HG02840 (cell line): ENCODE data around the gene PRLR.

Experiments used
- ATAC-seq: cut with Tn5 transposase; IDR thresholded peaks from one replicate; pipeline ENCODE4 v1.9.1; 2021; ENCODE audit warnings: mild to moderate bottlenecking, moderate library complexity, moderate number of reproducible peaks; ENCODE audit not compliant: unreplicated experiment, low FRiP score

Gene PRLR

DNA sequence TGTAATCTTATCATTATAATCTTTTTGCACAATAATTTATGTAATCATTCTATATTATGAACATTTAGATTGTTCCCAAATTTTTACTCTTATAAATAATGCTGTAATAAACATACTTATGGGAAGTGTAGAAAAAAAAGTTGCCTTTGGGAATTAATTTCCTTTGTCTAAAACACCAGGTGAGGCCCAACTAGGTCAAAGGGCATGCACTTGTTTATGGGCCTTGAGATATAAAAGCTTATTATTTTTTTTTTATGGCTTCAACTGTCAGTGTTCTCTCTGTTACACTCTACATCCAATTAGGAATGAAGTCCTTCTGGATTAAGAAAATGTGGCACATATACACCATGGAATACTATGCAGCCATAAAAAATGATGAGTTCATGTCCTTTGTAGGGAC, 6.5 kb upstream of the PRLR start:
- ATAC-seq, result no peak

DNA sequence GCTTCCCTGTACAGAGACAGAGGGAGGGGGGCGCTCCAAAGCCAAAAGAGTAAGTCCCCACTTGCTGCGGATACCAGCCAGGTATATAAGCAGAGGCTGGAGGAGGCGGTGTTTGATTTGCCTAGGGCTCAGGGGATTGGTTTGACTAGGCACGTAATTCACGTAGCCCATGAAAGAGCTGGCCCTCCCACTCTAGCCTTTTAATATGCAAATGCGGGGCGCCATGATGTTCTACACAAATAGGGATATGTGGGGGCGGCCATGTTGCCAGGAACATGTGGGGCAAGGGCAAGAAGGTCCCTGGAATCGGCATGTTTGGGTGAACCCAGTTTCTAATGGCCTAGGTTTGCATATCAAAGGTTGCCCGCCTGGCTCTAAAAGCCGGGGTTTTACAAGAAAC, 3.3 kb upstream of the PRLR start:
- ATAC-seq, result no peak

DNA sequence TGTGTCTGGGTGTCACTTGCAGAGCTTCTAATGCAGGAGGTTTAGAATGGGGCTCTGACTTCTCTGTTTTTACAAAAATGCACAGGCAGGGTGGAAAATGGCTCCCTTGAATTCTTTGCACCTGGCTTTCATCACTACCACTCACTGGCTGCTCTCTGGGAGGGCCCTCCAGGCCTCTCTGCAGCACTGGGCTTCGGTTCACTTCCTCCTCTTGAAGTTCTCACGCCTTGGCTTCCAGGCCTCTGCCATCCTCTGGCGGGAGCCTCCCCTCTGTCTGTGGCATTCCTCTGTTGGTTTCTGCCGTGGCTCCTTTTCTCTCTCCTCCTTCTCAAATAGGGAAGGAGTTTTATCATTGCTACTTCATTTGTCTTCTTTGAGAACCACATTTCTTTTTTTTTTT, 2.8 kb upstream of the PRLR start:
- no peak for ATAC-seq

DNA sequence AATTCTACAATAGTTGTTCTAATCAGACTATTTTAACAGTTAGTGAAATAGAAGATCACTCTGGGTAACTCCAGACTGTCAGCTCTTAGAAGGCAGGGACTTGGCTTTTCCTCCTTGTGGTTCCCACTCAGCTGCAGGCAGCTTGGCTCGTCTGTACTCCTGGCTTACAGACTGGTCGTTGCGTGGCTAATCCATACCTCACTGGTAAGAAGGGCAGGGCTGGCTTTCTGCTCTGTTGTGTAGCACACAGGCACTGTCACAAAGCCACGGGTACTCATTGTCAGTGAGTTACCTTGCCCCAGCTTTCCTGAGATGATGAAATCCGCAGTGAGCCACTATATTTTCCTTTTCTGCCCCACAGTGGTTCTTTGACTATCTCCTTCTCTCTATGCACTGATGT, 1.8 kb upstream of the PRLR start:
- ATAC-seq, result no peak

DNA sequence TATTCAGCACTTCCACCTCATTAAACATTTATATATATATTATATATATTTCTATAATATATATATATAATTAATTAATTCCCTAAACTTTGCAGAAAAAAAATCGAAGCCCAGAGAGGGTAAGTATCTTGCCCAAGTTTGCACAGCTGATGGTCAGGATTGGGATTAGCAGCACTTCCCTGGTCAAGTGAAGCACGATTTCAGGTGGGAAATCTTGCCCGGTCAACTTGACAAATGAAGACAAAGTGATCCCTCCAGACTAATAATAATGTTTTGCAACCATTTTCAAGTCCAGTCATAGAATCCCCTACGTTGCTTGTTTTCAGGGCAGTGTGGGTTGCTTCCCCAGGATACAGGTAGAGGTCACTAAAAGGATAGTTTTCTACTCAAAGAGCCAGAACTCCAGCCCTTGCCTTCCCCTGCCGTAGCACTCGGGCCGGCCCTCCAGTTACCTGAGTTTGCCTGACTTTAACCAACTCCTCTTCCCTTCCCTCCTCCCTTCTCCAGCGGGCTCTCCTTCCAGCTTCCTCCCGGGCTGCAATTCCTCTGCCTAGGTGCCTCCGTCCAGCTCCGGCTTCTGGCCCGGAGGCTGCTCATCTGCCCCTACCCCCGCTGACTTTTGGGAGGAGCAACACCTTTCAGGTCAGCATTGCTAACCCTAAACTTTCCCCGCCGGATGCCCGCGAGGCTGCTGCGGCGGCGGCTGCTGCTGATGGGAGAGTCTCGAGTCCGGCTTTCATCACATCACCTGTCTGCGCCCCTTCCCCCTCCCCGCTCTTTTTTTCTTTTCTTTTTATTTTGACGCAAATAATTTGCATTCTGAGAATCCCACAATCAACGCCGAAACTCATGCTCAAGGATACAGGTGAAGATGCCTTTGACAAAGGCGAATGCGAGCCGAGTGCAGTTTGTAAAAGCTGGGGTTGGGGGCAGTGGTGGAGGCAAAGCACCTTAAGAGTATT, 930 bp downstream of the PRLR start:
- ATAC-seq, result peak; percentile 69

DNA sequence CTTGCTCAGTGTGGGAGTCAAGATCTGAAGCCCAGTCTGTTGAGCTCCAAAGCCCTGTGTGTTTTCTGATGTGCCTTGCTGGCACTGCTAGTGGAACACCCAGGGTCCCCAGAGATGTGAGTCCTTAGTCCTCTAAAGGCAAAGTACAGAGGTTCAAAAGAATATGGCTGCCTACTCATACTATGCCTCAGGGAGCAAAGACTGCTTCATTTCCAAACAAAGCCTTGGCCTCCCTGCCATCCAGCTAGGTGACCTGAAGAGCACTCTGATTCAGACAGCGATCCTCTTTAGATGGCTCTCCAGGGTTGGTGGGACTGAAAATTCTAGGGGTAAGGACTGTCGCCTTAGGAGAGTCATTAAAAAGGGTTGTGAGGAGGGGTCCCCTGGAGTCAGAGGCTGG, 2.0 kb downstream of the PRLR start:
- ATAC-seq, result no peak

DNA sequence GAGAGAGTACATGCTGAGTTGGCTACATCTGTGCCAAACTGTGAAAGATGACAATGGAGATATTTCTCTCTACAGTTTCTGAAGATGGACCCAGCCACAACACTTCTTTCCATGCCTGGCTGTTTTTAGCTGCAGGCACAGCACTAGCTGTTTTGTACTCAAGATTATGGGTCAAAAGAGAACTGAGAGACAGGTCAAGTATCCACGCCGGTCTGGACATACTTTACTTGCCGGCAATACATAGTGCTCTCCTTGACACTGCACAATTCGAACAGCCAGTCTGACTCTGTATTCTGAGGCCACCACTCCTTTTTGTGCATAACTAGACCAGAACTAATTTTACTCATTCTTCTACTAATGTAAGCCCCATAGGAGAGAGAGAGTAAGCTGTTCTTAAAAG, 2.6 kb downstream of the PRLR start:
- no peak for ATAC-seq

DNA sequence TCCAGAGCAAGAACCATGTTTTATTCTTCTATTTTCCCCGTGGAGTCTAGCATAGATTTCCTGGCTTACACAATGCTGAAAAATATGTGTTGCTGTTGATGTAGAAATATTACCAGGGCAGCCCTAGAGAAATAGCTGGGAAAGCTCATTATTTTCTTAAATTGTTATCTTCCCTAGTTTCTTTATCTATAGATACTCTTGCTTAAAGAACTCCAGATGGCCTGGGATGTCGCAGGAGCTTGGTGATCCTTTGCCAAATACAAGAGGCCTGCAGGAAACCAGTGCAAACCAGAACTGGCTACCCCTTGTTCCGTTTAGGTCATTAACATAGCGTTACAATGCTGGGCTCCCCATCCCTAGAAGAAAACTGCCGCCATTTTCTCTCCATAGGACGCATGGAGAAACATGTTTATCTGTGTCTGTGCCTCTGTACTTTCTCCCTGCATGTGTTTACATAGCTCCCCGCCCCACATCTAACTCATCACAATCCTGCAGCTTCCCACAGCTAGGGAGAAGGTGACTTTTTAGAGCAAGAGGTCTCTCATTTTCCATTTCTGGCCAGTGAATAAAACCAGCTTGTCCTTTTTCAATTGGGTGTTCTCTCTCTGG, 6.4 kb downstream of the PRLR start:
- ATAC-seq, result no peak

DNA sequence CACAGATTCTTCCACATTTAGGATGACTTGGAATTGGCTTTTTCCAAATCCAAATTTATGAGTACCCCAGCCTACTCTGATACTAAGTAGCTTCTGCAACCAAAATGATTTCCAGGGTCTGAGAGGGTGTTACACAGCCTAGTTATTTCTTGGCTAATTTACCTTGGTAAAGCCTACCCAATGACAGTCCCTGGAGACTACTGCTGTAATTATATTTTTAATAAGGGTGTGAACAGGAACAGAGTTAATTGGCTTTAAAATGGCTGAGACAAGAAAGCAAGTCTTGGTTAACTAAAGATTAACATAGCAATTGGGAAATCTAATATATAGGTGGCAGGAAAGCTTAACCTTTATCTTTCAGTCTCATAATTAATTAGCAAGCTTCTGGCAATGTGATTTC, 9.3 kb downstream of the PRLR start:
- ATAC-seq, result no peak

DNA sequence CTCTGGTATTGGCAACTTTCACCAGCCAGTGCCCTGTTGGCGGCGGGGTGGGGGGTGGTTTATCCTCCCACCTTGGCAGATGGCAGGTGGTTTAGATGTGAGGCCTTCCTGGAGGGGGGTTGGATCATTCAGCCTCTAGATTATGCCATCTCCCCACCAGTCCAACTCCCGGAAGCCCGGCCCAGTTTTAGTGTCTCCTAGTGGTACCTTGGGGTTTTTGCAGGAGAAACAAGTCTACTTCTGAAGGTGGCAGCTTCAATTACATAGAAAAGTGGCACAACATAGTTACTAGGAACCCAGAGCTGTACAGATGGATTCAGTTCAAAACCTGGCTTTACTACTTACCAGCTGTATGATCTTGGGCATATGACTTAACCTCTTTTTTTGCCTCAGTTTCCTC, 11.3 kb downstream of the PRLR start:
- ATAC-seq, result no peak

DNA sequence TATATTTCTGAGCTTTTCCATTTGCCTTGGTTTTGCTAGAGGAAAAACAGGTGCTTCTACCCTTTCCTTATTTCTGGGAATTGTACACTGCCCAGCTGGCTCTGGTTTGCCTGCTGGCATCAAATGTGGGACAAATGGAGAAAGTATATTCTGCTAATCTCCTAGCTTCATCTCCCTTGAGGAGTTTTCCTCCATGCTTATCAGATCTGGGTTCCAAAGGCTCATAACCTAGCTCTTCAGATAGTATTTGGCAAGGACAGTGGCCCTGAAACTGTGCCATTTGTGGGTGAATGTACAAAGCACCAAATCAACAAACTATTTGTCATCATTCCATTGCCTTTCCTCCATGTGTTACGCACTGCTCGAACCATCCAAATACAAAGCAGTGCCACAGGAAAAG, 16.2 kb downstream of the PRLR start:
- no peak for ATAC-seq

DNA sequence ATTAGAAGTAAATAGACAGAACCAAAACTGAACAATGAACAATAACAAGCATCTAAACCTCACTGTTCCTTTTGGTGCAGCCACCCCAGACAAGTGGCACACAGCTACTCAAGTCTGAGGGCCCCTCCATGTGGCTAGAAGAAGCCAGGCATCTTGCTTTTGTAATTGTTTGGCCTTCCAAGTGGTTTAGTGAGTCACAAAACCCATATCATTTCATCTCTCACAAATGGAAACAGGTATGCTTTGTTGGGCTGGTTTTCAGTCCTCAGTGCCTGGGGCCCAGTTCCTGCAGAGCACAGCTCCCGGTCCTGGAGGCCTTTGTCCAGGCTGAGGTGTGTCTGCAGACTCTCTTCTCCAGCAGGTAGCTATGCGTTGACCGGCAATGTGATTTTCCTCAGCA, 16.7 kb downstream of the PRLR start:
- ATAC-seq, result no peak

DNA sequence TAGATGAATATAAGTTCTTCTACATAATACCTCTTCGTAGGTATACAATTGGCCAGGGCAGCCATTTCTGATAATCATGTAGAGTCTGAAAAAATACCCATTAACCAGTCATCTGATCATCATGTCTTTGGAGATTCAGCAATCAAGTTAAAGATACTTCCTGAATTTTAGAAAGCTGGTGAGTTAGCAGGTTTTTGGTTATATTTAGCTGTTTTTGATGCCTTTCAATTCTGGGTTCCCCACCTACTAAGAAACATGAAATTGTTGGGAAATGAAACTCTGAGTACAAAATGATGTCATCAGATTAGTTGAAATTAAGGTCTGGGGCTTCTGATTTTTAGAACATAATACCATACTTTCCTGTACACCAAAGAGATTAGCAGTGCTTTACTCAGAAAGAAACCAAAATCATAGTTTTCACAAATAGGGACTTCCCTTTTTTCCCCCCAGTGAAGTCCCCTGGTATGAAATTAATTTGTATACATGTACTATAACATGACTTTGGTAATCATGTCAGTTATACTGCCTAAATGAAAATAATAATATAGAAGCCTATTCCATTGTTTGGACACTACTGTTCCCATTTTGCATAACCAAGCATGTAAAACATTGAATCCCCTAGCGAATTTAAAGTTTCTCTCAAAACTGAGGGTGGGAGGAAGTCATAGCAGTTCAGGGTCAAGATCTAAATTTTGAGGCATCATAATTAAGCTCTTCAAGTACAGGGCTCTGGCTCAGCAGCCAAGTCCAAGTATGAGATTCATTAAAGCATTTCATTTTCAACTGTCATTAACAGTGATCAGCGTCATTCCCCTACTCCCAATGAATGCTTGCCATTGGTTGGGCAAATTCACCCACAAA, 17.9 kb downstream of the PRLR start:
- peak; percentile 85 for ATAC-seq

DNA sequence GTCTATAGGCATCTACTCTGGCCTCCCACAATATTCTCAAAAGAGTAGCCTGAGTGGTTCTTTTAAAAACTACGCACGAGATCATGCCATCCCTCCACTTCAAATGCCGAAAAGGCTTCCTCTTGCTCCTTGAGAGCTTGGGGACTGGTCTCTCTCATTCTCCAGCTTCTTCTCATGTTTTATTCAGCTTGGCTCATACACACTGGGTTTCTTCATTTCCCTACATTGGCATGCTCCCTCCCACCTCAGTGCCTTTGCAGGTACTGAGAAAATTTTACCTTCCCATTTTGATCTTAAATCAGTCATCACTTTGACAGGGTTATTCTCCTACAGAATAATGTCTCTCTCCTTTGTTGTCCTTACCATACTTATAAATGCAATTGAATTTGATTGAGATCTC, 20.4 kb downstream of the PRLR start:
- no peak for ATAC-seq

DNA sequence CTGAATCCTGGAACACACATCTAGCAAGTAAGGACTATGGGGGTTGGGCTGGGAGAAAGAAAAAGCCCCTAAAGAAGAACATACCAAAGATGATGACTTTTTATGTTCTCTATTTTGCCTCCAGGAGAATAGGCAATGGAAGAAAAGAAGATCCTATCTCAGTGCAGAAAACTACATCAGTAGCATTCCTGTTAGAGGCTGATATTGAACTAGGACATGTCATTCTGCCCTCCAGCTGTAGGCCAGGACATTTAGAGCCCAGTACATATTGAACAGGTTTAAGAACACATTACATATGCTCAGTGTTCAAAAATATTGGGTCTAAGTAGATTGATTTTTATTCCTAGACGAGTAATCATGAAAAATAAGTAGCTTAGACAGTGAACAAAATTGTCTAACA, 24.7 kb downstream of the PRLR start:
- ATAC-seq, result no peak

DNA sequence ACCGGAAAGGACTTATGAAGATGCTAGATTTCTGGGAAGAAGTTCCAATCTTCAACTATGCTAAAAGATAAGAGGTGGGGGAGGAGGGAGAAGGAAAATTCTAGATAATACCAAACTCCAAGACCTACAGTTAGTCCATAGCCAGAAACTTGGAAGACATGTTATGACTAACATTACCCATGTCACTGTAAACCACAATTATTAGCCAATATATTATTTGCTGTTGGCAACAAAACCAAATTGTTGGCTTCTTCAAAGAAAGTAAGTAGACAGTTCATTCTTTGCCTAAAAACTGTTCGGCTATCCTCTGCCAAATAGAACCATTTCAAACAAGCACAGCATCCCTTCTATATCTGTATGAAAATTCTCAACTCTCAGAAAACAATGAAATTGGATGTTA, 25.1 kb downstream of the PRLR start:
- no peak for ATAC-seq

DNA sequence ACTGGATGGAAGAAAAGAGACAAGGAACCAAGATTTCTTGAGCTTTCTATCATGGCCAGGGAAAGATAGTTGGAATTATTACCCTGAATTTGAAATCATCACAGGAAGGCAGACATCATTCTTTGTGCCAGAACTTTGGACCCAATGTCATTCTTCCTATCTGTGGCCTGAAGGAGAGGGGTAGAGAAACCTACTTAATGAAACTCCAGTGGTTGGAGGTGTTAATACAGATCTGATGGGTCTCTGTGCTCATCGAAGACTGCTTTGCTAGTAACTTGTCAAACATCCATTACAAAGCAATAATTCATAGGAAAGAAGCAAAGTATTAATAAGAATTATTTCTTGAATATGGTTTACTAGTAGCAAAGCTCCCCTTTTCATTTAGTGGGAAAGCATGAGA, 26.9 kb downstream of the PRLR start:
- no peak for ATAC-seq

DNA sequence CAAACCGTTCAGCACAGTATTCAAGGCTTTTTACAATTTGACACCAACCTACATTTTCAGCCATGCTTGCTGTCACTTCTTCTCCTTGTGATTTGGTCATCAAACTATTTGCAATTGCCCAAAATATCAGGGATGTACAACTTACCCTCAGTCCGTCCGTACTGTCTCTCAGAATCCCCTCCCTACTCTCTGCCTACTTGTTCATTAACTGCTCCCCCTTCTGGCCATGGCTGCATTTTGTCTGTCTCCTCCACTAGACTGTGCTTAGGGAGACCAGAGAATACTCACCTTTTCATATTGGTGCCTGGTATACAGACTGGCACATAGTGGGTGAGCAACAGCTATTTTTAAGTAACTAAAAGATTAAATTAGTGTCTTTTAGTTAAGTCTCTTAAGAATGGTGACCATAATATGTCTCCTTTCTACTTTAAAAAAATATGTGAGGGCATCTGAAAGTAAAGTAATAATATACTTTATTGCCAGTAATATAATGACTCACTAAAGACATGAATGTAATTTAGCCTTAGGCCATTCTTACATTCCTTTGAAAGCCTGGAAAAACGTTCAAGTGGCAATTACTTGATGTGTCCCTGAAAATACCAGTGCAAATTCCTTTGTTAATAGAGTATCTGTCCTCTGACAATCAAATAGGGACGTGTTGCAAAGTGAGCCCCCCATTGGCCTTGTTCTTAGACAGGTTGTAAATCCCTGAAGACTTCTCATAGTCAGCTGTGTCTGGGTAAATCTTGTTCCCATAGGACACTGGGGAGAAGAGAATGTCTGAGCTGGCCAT, 27.8 kb downstream of the PRLR start:
- ATAC-seq, result no peak

DNA sequence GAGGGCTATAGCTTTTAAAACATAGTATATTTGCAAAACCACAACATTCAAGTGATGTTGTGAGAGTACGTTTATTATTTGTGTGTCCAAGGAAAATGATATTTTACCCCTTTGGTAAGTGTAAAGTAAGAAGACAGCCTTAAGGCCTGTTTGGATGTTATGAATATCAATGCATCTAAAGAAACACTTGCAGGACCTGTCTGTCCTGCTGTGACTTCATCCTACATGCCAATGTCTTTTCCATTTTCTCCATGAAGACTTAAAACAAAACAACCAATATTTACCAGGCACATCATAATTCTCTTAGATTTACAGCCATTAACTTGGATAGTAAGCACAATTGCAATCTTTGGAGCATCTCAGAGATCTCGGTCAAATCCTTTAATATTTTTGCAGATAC, 29.0 kb downstream of the PRLR start:
- no peak for ATAC-seq

DNA sequence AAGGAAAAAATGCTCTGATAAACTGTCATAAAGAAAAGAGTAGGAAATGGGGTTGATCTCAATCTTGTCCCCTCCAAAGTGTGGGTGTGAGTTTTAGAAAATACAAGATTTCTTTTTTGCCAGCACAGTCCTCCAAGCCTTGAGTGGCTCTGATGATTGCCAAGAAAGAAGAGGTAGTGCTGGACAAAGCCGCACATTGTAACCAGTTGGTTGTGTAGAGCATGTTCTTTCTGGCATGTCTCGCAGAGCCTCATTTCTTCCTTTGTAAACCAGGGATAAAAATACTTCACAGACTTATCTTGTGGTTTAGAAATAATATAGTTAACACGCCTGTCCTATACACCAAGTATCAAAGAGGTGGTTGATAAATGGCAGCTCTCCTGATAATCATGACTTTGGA, 30.4 kb downstream of the PRLR start:
- ATAC-seq, result no peak
